ENCODE results near the gene EPHB3.

EPHB3 gene

DNA sequence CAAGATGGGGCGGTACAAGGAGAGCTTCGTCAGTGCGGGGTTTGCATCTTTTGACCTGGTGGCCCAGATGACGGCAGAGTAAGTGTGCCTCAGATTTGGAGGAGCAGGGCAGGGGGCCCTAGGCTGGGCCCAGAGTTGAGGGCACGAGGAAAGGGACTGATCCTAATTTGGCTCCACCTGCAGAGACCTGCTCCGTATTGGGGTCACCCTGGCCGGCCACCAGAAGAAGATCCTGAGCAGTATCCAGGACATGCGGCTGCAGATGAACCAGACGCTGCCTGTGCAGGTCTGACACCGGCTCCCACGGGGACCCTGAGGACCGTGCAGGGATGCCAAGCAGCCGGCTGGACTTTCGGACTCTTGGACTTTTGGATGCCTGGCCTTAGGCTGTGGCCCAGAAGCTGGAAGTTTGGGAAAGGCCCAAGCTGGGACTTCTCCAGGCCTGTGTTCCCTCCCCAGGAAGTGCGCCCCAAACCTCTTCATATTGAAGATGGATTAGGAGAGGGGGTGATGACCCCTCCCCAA, 19.8 kb downstream of the EPHB3 start:
- DNase-seq = no peak

DNA sequence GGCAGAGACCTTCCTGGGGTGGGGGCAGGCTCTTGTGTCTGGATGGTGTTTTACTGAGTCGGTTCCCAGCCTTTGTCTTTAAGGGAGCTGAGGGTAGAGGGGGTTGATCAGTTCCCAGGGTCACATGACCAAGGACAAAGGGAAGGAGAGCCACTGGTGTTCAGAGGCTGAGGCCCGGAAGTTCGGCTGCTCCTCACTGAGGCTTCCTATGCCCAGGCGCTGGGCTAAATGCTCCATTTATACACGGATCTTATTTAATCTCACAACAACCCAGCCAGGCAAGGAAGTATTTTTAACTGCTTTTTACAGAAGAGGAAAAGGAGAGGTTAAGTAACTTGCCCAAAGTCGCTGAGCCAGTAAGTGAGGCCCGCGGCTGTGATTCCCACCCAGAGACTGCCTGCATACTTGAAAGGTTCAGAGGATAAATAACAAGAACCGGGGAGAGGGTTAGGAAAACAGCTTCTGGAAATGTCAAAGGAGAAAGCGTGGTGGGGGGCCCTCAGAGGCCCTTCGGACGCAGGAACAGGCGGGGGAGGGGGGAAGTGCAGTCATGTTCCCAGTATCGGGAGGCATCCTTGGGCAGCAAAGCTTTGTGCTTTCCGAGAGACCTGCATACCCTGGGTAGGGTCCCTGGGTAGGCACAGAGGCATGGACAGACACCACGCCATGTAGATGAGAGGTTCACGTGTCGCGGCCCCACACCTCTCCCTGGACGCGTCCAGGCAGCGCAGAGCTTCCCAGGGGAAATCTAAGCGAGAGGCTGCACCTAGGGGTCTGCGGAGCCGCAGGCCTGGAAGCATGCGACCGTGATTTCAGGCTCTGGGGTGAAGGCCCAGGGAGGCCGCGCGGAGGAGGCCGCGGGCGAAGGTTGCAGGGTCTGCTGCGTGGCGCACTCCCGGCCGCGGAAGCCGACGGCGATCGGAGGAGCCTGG, 21.3 kb downstream of the EPHB3 start:
- peak; percentile 81 for DNase-seq

GRCh38 chr3:184583578-184584451, 22.2 kb downstream of the EPHB3 start:
- no peak for DNase-seq

DNA sequence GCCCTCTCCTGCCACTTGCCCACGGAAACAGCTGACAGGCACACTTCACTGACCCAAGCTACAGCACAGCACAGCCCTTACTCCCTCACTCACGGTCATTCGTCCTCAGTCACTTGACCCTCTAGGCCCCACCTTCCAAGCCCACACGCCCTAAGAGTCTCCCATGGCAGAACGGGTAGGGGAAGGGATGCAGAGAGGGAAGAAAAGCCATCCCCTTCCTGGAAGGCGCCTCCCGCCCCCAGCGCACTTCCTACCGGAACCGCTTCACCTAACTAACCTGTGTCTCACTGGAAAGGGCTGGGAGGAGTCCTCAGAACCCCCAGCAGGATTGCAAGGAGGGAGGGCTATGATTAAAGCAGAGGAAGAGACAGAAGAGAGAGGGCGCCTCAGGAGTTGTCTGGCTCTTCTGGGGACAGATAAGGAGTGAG, 22.9 kb downstream of the EPHB3 start:
- no peak for DNase-seq

DNA sequence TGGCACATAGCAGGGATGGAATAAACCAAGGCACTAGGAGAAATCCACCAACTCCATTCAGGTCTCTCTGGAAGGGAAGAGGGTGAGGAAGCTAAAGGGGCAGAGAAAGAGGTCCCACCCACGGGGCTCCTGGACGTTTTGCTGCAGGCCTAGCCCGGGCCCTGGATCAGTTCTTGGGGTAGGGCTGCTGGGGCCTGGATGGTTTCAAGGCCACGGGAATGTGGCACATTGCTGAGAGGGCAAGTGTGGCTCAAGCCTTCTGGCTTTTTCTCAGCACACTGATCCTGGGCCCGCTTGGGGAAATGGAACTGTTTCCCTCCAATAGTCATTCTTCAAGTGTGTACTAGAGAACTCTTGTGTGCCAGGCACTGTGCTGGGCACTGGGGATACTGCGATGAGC, 24.0 kb downstream of the EPHB3 start:
- DNase-seq = no peak

DNA sequence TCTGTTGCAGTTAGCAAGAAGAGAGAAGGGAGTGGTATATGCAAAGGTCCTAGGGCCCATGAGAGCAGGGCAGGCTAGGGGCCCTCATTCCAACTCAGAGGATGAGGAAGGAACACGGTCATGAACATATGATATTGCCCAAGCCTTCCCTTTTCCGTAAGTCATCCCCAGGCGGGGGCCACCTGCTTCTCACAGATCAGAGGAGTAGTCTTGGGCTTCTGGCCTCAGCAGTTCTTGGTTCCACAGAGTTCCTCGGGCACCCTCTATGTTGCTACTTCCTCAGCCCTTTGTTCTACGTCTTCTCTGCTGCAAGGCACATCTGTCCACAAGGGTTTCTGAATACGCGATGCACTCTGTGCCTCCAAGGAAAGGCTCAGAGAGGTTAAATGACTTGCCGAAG, 25.3 kb downstream of the EPHB3 start:
- no peak for DNase-seq

GRCh38 chr3:184588776-184589175, 27.2 kb downstream of the EPHB3 start:
- no peak for DNase-seq

- no peak for DNase-seq
Measured at GRCh38 chr3:184590795-184591194, 29.2 kb downstream of the EPHB3 start.

- DNase-seq = no peak
Measured at GRCh38 chr3:184591789-184592188, 30.2 kb downstream of the EPHB3 start.

- DNase-seq = peak; percentile 32
Measured at GRCh38 chr3:184592371-184593219, 31.0 kb downstream of the EPHB3 start.

DNA sequence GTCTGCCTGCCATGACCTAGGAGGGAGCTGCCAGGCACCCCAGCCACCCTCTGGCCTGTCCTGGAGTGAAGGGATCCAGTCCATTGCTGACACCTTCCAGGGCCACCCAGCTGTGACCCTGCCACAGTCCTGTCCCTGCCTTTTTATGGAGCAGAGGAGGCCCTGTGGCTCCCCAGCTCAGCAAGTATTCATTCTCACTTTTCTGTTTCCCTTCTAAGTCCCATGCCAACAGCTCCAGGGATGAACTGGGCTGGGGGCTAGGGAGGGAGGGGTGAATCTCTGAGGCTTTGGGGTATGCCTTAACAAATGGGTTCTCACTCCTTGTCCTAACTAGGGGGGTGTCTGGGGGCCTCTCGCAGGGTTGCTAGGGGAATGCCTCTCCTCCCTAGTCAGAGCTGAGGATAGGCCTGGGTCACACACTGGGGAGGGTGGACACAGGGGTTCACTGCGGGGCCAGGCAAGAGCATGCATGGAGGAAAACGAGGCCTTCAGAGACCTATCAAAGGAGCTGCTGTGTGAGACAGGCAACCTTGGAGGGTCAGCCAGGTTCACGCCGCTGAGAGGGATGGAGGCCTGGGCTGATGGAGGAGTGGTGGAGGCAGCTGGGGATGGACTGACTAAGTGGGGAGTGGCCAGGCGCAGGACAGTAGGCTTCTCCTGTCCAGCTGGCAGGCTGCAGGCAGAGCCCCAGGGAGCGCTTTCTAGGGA, 31.8 kb downstream of the EPHB3 start:
- no peak for DNase-seq

DNA sequence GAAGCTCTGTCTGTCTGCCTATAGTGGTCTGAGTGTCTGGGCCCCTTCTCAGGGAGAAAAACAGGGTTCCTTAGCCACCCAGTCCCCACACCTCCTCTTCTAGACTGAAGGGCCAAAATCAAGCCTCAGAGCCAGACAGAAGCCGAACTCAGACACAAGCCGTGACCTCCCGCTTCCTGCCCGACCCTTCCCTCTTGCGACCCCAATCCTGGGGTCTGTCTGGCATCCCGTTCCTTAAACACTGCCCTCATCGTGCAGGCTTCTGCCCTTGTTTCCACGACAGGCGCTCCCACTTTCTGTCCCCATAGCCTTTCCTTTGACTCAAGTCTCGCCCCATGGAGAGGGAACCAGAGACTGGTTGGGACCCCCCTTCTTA, 32.3 kb downstream of the EPHB3 start:
- no peak for DNase-seq

DNA sequence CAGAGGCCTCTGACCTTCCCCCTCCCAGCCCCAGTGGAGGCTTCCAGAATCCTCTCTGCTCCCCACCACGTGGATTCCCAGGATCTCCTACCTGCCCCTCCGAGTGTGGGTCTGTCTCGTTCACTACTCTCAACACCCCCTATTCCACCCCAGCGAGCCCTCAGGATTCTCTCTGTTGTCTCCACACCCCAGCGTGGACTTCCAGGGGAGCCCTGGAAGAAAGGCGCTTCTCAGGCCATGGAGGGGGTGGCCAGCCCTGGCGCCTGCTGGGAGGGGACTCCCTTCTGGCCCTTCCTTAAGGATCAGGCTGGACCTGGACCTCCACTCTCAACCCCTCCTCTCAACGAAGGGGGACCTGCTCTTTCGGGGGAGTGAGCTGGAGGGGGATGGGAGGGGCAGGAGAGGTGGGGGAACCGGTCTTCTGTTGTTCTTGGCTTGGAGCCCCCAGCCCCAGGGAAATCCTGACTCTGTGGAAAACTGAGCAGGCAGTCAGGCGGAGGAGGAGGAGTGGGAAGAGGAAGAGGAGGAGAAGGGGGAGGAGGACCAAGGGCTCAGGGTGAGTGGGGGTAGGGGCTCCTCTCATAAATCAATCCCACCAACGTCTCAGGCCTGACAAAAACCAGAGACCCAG, 32.9 kb downstream of the EPHB3 start:
- DNase-seq = no peak

GRCh38 chr3:184595726-184596125, 34.1 kb downstream of the EPHB3 start:
- DNase-seq = no peak

DNA sequence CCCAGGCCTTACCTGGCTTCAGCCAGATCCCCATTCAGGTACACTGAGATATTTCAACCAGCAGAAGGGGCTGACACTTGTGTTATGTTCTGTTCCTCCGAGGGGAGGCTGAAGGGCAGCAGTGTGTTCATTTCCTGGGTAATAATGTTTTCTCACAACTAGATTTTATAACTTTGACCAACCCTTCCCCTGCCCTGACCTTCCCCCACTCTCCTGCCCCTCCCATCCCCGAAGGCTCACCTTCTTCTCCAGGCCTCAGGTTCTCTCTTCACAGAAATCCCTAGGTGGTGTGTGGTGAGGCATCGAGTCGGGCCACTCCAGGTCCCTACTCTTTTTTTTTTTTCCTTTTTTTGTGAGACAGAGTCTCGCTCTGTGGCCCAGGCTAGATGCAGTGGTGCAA, 34.6 kb downstream of the EPHB3 start:
- no peak for DNase-seq

GRCh38 chr3:184596886-184597575, 35.4 kb downstream of the EPHB3 start:
- no peak for DNase-seq

DNA sequence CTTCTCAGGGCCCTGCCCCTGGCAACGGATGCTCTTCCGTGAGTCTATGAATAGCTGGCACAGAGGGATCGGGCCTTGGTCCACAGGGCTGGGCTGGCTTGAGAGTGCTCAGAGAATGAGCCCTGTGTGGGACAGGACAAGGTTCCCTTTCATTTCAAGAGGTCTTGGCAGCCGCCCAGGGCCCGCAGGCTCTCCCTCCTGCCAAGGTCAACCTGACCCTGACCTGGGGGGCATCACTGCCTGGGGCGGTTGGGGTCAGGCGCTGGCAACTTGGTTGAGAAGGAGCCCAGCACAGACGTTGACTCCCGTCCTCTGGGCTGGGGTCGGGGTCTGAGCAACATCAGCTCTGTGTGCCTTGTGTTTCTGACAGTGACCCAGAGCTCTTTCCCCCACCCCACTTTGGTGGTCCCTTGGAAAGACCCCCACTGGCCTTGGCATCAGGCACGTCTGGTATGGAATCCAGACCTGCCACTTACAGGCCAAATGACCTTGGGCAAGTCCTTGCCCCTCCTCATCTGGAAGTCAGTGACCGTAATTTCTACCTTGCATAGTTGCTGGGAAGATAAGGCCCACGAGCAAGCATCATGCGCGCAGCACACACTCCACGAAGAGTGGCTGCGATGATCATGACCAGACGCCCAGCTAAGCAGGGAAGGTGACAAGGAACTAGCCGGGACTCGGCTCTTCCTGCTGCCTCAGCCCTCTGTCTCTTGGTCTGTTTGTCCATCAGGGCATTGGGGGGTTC, 36.4 kb downstream of the EPHB3 start:
- DNase-seq = no peak

DNA sequence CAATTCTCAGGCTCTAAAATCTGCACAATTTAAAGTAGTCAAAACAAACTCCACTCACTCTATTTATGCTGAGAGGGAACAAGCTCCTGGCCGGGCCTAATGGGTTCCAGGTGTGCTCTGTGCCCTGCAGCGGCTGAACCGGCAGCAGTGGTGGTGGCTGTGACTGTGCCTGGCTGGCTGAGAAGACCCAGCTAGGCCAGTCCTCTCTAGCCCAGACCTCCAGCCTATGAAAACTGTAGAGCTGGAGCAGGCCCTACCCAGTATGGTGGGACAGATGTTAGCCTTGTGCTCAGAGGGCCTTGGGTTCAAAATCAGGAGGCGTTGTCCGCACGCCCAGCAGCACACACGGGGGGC, 37.0 kb downstream of the EPHB3 start:
- no peak for DNase-seq

- DNase-seq = no peak
Measured at GRCh38 chr3:184599143-184599542, 37.6 kb downstream of the EPHB3 start.
